HepG2 (cell line): ENCODE measurements around the gene PEX11B. TPM values are rescaled to one million over a fixed set of nuclear protein-coding genes. Genes with fewer than 3 reads are reported as not detected.

Source experiments
- ARNT2 ChIP-seq: sonication (generic); formaldehyde crosslinking; IDR thresholded peaks from 2 replicates; pipeline ENCODE4 v1.8.0; 2022; ENCODE audit warnings: mild to moderate bottlenecking, low read depth, missing genetic modification reagents, moderate library complexity
- CEBPG ChIP-seq: IDR thresholded peaks from 2 replicates; pipeline ENCODE4 v1.6.1; 2016
- CERS6 ChIP-seq: sonication (generic); formaldehyde crosslinking; IDR thresholded peaks from 2 replicates; pipeline ENCODE4 v1.5.0; 2020; ENCODE audit warnings: missing genetic modification reagents
- DNMT3B ChIP-seq: conservative IDR thresholded peaks from 2 replicates; pipeline ENCODE4 v1.6.1; 2016; ENCODE audit warnings: missing biosample characterization, control low read depth
- DR1 ChIP-seq: sonication (generic); formaldehyde crosslinking; IDR thresholded peaks from 2 replicates; pipeline ENCODE4 v1.8.0; 2021; ENCODE audit warnings: mild to moderate bottlenecking, missing genetic modification reagents, inconsistent platforms
- EEA1 ChIP-seq: sonication (generic); formaldehyde crosslinking; IDR thresholded peaks from 2 replicates; pipeline ENCODE4 v1.5.1; 2020; ENCODE audit warnings: mild to moderate bottlenecking, missing genetic modification reagents, borderline replicate concordance
- ETV5 ChIP-seq: IDR thresholded peaks from 2 replicates; pipeline ENCODE4 v1.6.1; 2018; ENCODE audit warnings: missing biosample characterization, missing genetic modification reagents, inconsistent platforms, borderline replicate concordance
- HIVEP1 ChIP-seq: sonication (generic); formaldehyde crosslinking; IDR thresholded peaks from 2 replicates; pipeline ENCODE4 v1.4.0; 2020; ENCODE audit warnings: mild to moderate bottlenecking, missing genetic modification reagents
- HNRNPH1 ChIP-seq: fragments of 200-400 bp; formaldehyde crosslinking; optimal IDR thresholded peaks from 2 replicates; pipeline ENCODE3; 2017; ENCODE audit warnings: mild to moderate bottlenecking, low read depth, low read length
- IKZF1 ChIP-seq: fragments of 450-650 bp; IDR thresholded peaks from 2 replicates; pipeline ENCODE4 v1.7.1; 2016
- IRF2 ChIP-seq: IDR thresholded peaks from 2 replicates; pipeline ENCODE4 v1.6.1; 2018; ENCODE audit warnings: missing genetic modification reagents, missing compliant biosample characterization
- KAT8 ChIP-seq: IDR thresholded peaks from 2 replicates; pipeline ENCODE4 v1.6.1; 2016; ENCODE audit warnings: missing genetic modification reagents, missing compliant biosample characterization
- MLX ChIP-seq: IDR thresholded peaks from 2 replicates; pipeline ENCODE4 v1.6.1; 2016
- NFIC ChIP-seq: IDR thresholded peaks from 2 replicates; pipeline ENCODE4 v1.6.1; 2012; ENCODE audit warnings: mild to moderate bottlenecking, low read length, inconsistent platforms
- NFYB ChIP-seq: sonication (generic); formaldehyde crosslinking; IDR thresholded peaks from 2 replicates; pipeline ENCODE4 v1.4.0; 2020; ENCODE audit warnings: missing genetic modification reagents
- RBAK ChIP-seq: sonication (generic); formaldehyde crosslinking; IDR thresholded peaks from 2 replicates; pipeline ENCODE4 v1.5.1; 2020; ENCODE audit warnings: mild to moderate bottlenecking, missing genetic modification reagents
- ZFP1 ChIP-seq: IDR thresholded peaks from 2 replicates; pipeline ENCODE4 v1.6.1; 2016
- ZNF20 ChIP-seq: sonication (generic); formaldehyde crosslinking; IDR thresholded peaks from 2 replicates; pipeline ENCODE4 v1.4.0; 2020; ENCODE audit warnings: mild to moderate bottlenecking, moderate library complexity, missing genetic modification reagents
- ZNF34 ChIP-seq: sonication (generic); formaldehyde crosslinking; IDR thresholded peaks from 2 replicates; pipeline ENCODE4 v1.4.0; 2020; ENCODE audit warnings: mild to moderate bottlenecking, missing genetic modification reagents, borderline replicate concordance
- ZNF792 ChIP-seq: IDR thresholded peaks from 2 replicates; pipeline ENCODE4 v1.6.1; 2016
- polyA plus RNA-seq, 8 experiments: library from polyadenylated mRNA; depleted of rRNA in 3 of 8; stranded (reverse) in 7 of 8; unstranded in 1 of 8; fragments of >200 nt; fragmentation: Illumina TruSeq in 4 of 8; extraction: Trizol in 4 of 8; gene quantifications; 2 replicates each; pipeline versions ENCODE4 v1.2.1 to v1.2.3, GENCODE V29; 2011 to 2016; ENCODE audit warnings: low read depth in 4 of 8, missing spikeins in 1 of 8, mixed read lengths in 1 of 8; ENCODE audit not compliant: insufficient read depth in 1 of 8
- total RNA-seq, 5 experiments: library from RNA; depleted of rRNA; stranded (reverse); fragments of >200 nt; fragmentation: Illumina TruSeq; extraction: Trizol; gene quantifications; 2 replicates each; pipeline ENCODE4 v1.2.3, GENCODE V29; 2016; ENCODE audit warnings: low read depth in 1 of 5
- TF ChIP-seq, protein P1 (sequence below): sonication (generic); formaldehyde crosslinking; IDR thresholded peaks from 2 replicates; pipeline ENCODE4 v1.5.1; 2020; ENCODE audit warnings: mild to moderate bottlenecking, missing genetic modification reagents, moderate library complexity
- TF ChIP-seq, protein P2 (sequence below): sonication (generic); formaldehyde crosslinking; IDR thresholded peaks from 2 replicates; pipeline ENCODE4 v1.4.0; 2020; ENCODE audit warnings: missing genetic modification reagents, borderline replicate concordance
- TF ChIP-seq, protein P3 (sequence below): sonication (generic); formaldehyde crosslinking; IDR thresholded peaks from 2 replicates; pipeline ENCODE4 v1.4.0; 2020; ENCODE audit warnings: missing genetic modification reagents

Gene PEX11B
- total and polyA plus RNA-seq, 2 of the 13 experiments (the other 11 are each of a cell fraction or from before 2014, with no cell fraction given): 21.6 to 48.4 TPM

- TF ChIP-seq KAT8 (peak; percentile 65; the same call in 1 of the 2 replicates), HIVEP1 (CRISPR knock-in tag) (no peak), NFIC (no peak), NFYB (no peak), RBAK (CRISPR knock-in tag) (no peak), EEA1 (CRISPR knock-in tag) (no peak), ZNF792 (0 out of 2 replicates have a peak, but pooled peaks have one; percentile 30), MLX (CRISPR knock-in tag) (no peak), CERS6 (CRISPR knock-in tag) (no peak), ZNF34 (0 out of 2 replicates have a peak, but pooled peaks have one; percentile 70), DNMT3B (no peak), IKZF1 (no peak), IRF2 (peak; percentile 45; the same call in 1 of the 2 replicates), ARNT2 (CRISPR knock-in tag) (0 out of 2 replicates have a peak, but pooled peaks have one; percentile 51), HNRNPH1 (no peak), DR1 (CRISPR knock-in tag) (no peak), ETV5 (no peak), CEBPG (CRISPR knock-in tag) (no peak), ZFP1 (CRISPR knock-in tag) (no peak), ZNF20 (CRISPR knock-in tag) (no peak)
- TF ChIP-seq, protein P1, sequence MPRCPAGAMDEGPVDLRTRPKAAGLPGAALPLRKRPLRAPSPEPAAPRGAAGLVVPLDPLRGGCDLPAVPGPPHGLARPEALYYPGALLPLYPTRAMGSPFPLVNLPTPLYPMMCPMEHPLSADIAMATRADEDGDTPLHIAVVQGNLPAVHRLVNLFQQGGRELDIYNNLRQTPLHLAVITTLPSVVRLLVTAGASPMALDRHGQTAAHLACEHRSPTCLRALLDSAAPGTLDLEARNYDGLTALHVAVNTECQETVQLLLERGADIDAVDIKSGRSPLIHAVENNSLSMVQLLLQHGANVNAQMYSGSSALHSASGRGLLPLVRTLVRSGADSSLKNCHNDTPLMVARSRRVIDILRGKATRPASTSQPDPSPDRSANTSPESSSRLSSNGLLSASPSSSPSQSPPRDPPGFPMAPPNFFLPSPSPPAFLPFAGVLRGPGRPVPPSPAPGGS (CRISPR knock-in tag): no peak; the same call in 1 of the 2 replicates
- TF ChIP-seq, protein P2, sequence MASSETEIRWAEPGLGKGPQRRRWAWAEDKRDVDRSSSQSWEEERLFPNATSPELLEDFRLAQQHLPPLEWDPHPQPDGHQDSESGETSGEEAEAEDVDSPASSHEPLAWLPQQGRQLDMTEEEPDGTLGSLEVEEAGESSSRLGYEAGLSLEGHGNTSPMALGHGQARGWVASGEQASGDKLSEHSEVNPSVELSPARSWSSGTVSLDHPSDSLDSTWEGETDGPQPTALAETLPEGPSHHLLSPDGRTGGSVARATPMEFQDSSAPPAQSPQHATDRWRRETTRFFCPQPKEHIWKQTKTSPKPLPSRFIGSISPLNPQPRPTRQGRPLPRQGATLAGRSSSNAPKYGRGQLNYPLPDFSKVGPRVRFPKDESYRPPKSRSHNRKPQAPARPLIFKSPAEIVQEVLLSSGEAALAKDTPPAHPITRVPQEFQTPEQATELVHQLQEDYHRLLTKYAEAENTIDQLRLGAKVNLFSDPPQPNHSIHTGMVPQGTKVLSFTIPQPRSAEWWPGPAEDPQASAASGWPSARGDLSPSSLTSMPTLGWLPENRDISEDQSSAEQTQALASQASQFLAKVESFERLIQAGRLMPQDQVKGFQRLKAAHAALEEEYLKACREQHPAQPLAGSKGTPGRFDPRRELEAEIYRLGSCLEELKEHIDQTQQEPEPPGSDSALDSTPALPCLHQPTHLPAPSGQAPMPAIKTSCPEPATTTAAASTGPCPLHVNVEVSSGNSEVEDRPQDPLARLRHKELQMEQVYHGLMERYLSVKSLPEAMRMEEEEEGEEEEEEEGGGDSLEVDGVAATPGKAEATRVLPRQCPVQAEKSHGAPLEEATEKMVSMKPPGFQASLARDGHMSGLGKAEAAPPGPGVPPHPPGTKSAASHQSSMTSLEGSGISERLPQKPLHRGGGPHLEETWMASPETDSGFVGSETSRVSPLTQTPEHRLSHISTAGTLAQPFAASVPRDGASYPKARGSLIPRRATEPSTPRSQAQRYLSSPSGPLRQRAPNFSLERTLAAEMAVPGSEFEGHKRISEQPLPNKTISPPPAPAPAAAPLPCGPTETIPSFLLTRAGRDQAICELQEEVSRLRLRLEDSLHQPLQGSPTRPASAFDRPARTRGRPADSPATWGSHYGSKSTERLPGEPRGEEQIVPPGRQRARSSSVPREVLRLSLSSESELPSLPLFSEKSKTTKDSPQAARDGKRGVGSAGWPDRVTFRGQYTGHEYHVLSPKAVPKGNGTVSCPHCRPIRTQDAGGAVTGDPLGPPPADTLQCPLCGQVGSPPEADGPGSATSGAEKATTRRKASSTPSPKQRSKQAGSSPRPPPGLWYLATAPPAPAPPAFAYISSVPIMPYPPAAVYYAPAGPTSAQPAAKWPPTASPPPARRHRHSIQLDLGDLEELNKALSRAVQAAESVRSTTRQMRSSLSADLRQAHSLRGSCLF (CRISPR knock-in tag): no peak
- TF ChIP-seq, protein P3, sequence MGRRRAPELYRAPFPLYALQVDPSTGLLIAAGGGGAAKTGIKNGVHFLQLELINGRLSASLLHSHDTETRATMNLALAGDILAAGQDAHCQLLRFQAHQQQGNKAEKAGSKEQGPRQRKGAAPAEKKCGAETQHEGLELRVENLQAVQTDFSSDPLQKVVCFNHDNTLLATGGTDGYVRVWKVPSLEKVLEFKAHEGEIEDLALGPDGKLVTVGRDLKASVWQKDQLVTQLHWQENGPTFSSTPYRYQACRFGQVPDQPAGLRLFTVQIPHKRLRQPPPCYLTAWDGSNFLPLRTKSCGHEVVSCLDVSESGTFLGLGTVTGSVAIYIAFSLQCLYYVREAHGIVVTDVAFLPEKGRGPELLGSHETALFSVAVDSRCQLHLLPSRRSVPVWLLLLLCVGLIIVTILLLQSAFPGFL (CRISPR knock-in tag): no peak
Measured at GRCh38 chr1:145918144-145918991, at the start of gene PEX11B (continued).
